Activated CD8-positive, alpha-beta memory T cell treated with anti-CD3 and anti-CD28 coated beads for 4 hours (primary cell): Measurements from ENCODE around the gene SLC17A9.

Experiments used
- DNase-seq, 2 donors: peaks; one replicate each; pipeline ENCODE4 v3.0.0-alpha.2; 2020; ENCODE audit warnings: low read depth in 2 of 2

The SLC17A9 gene

GRCh38 chr20:63003546-63003945, 51.0 kb downstream of the SLC17A9 start:
- no peak for DNase-seq

GRCh38 chr20:63004607-63005364, 52.3 kb downstream of the SLC17A9 start:
- DNase-seq = no peak

GRCh38 chr20:63005365-63005861, 52.9 kb downstream of the SLC17A9 start:
- no peak for DNase-seq

- DNase-seq = no peak
Measured at GRCh38 chr20:63005862-63006539, 53.5 kb downstream of the SLC17A9 start.

GRCh38 chr20:63006540-63007359, 54.2 kb downstream of the SLC17A9 start, which contains the start of gene BHLHE23:
BHLHE23 (minus strand) TSS chr20:63006964; CDS start chr20:63006774, 190 bp downstream.
- peak in 1 of 2 donors; percentile 5 for DNase-seq

- DNase-seq = no peak
Measured at GRCh38 chr20:63007360-63007645, 54.8 kb downstream of the SLC17A9 start.

- DNase-seq = no peak
Measured at GRCh38 chr20:63007646-63008488, 55.4 kb downstream of the SLC17A9 start.

- DNase-seq = no peak
Measured at GRCh38 chr20:63008541-63009044, 56.1 kb downstream of the SLC17A9 start.

GRCh38 chr20:63009045-63009961, 56.8 kb downstream of the SLC17A9 start:
- peak; percentile 56 to 69 for DNase-seq

- peak; percentile 49 to 67 for DNase-seq
Measured at GRCh38 chr20:63009988-63010769, 57.7 kb downstream of the SLC17A9 start.

GRCh38 chr20:63011798-63012197, 59.3 kb downstream of the SLC17A9 start:
- DNase-seq = no peak

GRCh38 chr20:63013207-63013606, 60.7 kb downstream of the SLC17A9 start:
- no peak for DNase-seq

GRCh38 chr20:63014287-63014686, 61.8 kb downstream of the SLC17A9 start:
- DNase-seq = no peak

- DNase-seq = no peak
Measured at GRCh38 chr20:63014710-63015109, 62.2 kb downstream of the SLC17A9 start.

- DNase-seq = no peak
Measured at GRCh38 chr20:63015147-63015661, 62.7 kb downstream of the SLC17A9 start.

- DNase-seq = no peak
Measured at GRCh38 chr20:63015662-63016361, 63.3 kb downstream of the SLC17A9 start.

- DNase-seq = no peak
Measured at GRCh38 chr20:63016514-63017075, 64.1 kb downstream of the SLC17A9 start.
